ENCODE measurements around the gene MACROD2.
A peak's percentile ranks its signal among the peaks of the same experiment; 100 is the strongest.

Gene MACROD2

DNA sequence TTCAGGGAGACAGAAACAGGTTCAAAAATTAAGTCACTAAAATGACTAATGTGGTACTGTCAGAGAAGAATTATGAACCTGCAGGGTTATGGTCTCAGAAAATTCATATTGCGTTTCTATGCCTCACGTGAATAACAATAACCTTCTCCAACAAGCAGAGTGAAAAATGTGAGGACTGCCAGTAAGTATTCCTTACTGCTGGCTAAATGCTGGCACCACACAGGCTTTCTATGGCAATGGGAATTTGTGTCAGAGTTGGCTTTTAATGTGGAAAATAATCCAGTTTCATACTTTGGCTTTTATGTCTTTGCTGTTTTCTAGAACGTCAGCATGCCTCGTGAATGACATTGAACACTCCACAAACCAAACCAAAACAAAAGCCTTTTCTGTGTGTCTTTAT lies 1922.0 kb downstream of the MACROD2 start:
- no peak for DNase-seq

DNA sequence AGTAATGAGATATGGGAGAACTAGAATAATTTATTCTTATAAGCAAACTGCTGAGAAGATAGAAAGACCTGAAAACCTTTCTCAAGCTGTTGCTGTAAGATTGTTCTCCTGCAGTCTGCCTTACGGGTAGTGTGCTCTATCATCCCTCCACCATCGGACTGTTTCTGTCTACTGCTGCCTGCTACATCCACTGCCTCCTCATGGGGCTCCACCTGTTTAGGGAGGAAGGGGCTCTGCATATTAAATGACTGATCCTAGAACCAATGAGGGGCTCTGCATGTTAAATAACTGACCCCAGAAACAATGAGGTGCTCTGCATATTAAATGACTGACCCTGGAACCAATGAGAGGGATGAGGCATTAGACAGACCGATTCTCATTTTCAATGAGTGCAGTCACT lies 1923.3 kb downstream of the MACROD2 start:
- DNase-seq: no peak

DNA sequence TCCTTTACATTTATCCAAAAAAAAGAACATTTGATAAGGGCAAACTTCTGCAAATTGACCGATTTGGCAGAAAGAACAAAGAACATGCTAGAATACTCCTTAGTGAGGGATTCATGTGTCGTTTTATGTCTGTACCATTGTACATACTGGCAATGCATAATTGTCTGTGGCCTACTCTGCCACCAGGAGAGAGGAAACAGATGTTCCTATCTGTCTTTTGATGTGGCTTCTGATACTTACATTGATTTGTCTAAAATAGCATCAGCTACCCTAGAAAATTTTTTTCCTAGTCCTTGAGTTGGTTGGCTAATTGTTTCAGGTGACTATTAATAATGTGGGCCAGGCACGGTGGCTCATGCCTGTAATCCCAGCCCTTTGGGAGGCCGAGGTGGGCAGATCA lies 1923.8 kb downstream of the MACROD2 start:
- no peak for DNase-seq

DNA sequence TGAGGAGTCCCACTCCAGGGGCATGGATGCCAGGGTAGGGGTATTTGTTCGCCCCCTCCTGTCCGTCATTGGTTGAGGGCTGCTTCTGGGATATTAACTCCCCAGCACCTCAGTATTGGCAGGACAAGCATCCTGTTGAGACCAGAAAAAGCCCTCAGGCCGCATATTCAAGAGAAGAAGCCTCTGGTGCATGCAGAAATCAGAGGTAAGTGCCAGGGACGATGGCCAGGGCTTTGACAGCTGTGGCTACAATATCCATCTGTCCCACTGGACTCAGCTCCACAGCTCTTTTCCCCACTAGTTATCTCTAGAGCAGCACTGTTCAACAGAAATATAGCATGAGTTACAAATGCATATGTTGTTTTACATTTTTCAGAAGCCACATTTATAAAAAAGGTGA lies 1926.6 kb downstream of the MACROD2 start:
- DNase-seq: no peak

DNA sequence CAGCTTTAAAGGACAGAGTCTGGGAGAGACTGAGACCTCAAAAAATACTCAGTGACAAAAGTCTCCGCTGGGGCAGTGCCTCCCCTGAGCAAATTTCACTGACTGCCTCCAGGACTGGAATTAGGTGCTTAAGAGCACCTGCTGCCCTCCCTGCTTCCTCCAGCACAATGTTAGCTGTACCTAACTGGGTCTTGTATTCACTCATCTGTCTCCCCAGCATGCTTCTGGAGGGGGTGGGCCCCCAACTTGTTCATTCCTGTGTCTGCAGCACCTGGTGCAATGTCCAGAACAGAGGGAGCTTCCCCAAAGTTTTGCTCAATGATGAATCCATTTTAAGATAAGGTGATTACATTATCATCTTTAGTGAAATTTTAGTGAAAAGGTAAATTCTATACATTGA lies 1927.2 kb downstream of the MACROD2 start:
- no peak for DNase-seq

DNA sequence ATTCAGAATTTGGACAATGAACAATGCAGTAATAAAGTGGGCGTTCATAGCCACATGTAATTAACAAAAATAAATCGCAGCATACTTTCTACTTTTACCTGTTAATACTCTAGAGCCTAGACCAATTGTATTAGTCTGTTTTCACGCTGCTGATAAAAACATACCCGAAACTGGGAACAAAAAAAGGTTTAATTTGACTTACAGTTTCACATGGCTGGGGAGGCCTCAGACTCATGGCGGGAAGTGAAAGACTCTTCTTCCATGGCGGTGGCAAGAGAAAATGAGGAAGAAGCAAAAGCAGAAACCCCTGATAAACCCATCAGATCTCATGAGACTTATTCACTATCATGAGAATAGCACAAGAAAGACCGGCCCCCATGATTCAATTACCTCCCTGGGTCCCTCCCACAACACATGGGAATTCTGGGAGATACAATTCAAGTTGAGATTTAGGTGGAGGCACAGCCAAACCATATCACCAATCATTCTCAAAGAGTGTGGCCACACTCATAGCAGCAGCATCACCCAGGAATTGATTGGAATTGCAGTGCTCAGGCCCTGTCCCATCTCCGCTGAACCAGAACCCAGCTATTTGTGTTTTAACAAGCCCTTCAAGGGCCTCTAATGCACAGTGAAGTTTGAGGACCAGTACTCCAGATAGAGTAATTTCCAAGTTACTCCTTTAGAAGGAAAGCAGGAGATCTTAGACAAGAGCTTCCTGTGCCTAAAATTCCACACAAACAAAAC lies 1927.9 kb downstream of the MACROD2 start:
- DNase-seq: no peak

DNA sequence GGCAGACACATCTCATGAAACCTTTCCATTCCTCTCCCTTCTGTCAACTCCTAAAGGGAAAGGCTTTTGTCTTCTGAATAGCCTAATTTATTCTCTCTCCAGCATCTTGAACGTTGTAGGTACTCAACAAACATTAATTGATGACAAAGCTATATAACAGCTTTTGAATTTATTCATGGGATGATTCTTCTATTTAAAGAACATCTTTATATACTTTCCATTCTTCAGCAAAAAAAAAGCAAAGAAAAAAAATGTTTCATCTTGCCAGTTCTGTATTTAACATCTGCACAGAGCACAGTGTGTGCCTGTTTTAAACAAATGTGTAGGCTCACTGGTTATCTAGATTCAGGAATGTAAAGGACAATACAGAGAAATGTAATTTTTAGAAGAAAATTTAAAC lies 1929.2 kb downstream of the MACROD2 start:
- DNase-seq: no peak

DNA sequence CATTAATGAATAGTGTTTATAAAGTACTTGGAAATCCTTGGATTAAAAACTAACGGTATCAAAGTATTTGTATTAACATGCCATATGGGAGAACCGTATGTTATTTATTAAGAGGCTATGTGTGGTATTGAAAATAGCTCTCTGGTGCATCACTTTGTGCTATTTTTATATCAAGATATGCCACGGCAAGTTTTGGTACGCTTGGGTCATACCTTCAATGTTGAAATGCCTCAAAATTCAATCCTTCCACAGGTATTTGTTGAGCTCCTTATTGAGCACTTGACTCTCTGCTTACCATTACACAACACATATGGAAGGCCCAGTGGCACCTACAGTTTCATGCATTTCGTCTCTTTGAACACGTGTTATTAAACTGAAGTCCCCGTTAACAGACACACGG lies 1930.1 kb downstream of the MACROD2 start:
- no peak for DNase-seq

DNA sequence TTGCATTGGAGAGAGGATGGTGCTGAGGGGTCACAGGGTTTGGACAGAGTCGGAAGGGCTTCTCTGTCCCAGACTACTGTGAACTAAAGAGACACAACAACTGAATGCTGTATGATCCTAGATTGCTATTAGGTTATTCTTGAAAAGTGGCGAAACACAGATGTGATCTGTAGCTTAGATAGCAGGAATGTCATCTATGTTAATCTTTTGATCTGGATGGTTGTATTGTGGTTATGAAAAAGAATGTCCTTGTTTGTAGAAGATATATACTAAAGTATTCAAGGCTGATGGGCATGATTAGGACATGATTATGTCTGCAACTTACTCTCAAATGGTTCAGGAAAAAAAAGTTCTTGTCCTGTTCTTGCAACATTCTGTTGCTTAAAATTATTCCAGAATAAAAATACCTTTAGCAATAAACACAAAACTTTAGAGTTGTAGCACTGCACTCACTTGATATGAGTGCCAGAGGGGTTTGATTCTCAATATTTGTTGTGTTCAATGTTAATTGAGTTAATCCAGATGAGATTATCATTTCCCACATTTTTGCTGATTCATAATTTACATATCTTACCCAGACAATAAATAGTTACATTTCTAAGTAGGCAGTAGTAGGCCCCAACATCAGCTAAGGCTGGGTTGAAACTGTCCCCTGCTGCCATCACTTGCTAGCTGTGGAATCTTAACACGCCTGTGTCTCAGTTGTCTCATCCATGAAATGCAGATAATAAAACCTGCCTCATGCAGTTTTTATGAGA lies 1932.8 kb downstream of the MACROD2 start:
- no peak for DNase-seq

DNA sequence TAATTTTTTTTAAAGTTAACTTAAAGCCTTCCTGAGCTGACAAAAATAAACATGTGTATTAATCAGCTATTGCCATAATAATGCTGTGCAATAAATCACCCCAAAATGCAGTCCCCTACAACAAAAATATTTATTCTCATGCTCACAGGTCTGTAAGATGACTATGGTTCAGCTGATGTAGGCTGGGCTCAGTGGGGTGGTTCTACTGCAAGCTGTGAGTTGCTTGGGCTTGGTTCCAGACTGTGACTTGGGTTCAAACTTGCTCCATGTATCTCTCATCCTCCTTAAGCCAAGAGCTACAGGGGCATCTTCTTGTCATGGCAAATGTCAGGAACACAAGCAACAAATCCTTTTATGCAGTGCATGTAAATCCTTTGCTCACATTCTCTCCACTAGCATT lies 1933.6 kb downstream of the MACROD2 start:
- DNase-seq: no peak

DNA sequence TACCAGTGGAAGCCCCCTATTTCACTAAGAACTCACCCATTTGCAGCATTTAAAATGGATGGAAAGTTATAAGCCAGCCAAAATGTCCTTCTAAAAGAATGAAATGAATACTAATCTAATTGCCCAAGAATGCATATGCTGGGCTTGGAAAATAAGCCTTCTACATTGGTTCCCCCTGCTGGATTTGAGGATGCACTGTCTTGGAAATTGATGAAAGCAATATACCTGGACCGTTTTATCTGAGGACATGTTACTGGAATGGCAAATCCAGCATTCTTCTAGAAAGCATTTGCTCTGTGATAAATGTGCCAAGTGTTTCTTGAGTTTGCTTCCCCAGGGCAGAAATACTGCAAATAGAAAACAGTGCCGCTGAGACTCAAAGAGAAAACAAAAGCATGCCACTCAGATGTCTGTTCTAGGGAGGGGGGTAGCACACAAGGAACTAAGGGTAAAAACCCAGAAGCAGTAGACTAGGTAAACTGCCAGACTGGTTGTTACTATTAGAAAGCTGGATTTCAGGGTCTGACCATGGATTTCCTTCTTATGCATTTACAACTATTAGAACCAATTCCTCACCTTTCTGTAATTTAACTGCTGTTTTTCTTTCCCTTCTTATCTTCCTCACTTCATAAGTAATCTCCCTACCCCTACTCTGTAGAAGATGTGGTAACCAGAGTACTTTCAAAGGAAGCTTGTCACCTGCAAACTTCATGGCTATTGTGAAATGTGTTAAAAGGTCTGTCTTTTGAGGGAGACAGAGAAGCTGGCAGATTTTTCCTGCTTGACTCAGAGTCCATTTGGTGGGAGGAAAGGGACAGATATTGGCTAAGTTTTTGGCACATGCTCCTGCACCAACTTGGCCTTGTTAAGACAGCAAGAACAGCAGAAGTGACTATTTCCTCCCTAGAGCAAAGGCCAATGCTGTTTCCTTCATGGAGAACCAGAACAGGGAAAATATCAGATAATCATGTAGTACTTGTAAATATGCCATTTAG lies 1935.3 kb downstream of the MACROD2 start:
- peak; percentile 45 for DNase-seq

DNA sequence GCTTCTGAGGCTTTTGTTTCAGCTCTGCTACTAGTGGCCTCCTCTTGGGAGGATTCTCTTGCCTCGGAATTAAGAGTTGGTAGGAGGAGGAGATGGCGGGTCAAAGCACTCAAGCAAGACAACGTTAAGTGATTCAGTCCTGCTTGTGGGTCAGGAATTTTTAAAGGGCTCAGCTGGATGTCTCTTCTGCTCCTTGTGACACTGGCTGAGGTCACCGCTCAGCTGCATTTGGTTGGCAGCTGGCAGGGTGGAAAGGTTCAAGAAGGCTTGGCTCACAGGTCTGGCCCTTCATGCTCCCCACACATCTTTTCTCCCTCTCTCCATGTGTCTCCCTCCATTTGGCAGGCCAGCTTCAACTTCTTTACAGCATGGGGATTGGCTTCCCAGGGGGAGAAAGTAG lies 1936.6 kb downstream of the MACROD2 start:
- DNase-seq: no peak

DNA sequence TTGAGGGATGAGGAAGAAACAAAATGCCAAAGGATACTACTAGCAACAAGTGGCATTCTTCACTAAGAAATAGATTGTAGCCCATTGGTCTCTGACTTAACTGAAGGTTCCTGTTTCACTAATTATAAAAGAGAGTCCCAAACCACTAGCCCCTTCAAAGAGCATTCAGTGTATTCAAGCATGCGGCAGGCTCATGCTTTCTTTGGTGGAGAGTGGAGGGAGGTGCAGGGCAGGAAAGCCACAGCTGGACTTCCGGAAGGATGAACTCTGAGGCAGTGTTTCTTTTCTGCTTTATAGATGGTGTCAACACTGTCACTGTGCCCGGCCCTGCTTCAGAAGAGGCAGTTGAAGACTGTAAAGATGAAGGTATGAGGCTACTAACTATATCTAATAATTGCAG lies 1941.9 kb downstream of the MACROD2 start:
- DNase-seq: no peak

DNA sequence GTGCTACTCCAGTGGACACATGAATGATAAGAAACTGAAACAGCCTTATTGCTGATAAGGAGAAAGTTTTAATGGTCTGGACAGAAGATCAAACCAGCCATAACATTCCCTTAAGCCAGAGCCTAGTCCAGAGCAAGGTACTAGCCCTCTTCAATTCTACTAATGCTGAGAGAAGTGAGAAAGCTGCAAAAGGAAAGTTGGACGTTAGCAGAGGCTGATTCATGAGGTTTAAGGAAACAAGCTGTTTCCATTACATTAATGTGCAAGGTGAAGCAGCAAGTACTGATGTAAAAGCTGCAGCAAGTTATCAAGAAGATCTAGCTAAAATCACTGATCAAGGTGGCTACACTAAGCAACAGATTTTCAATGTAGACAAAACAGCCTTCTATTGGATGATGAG lies 1943.5 kb downstream of the MACROD2 start:
- no peak for DNase-seq

DNA sequence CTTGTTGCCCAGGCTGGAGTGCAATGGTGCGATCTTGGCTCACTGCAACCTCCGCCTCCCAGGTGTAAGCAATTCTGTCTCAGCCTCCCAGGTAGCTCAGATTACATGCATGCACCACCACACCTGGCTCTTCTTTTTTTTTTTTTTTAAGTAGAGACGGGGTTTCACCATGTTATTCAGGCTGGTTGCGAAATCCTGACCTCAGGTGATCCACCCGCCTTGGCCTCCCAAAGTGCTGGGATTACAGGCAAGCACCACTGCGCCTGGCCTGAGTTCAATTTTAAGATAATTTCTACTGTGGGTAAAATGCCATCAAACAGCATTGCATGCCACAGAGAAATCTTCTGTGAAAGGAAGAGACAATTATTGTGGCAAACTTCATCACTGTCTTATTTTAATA lies 1944.8 kb downstream of the MACROD2 start:
- no peak for DNase-seq

DNA sequence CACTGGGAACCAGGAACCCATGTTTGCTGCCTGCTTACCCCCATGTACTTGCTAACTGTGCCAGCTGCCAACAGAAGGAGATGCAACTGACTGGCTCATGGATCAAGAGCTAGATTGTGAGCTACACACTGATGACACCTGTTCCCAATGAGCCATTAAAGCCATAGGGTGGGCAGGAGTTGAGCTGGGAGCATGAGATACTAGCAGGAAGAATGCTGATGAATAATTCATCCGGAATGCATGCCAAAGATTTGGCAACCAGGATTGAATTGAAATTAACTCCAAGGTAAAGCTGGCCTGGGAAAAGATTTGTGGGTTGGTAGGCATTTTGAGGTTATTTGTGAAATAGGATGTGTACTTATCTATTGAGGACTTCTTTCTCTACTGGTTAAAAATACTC lies 1946.8 kb downstream of the MACROD2 start:
- no peak for DNase-seq

DNA sequence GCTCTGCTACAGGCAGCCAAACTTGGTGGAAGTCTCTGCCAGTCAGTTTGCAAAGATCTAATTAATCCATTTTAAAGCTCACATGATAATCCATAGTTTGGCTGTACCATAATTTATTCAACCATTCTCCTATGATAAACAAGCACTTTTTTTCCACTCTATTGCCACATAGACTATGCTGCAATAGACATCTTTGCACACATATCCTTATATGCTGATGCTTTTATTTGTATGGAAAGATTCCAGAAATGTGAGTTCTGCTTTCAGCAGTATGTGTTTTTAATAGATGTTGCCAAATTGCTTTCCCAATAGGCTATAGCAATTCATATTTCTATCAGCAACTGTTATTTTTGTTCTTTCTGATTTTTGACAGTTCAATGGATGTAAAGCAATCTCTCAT lies 1950.0 kb downstream of the MACROD2 start:
- DNase-seq: no peak

DNA sequence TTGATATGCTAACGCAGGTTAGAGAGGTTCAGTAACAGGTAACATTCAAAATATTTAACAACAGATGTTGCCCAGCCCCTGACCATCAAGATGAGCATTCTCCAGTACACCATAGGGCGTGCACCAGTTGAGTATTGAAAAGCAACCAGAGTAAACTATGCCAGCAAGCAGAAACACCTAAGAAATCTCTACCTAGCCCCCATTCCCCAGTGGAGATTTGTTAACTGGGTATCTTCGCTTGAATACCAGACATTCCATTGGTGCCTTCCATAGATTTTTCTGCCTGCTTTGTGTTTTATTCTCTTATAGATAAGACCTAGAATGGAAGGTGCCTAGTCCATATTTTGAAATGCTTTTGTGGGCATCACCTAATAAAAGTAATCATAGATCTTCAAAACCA lies 1954.1 kb downstream of the MACROD2 start:
- no peak for DNase-seq

DNA sequence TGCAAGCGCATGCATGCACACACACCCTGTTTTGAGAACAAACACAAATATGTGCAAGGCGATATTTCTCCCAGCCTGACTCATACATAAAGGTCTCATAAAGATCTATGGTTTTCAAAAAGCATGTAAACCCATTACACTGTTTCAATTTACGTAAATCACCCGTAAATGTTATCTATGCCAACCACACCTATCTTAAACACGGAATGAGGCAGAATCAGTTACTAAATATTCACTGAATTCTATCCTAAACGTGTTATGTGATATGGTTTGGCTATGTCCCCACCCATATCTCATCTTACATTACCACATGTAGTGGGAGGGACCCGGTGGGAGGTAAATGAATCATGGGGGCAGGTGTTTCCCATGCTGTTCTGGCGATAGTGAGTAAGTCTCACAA lies 1956.3 kb downstream of the MACROD2 start:
- DNase-seq: no peak

DNA sequence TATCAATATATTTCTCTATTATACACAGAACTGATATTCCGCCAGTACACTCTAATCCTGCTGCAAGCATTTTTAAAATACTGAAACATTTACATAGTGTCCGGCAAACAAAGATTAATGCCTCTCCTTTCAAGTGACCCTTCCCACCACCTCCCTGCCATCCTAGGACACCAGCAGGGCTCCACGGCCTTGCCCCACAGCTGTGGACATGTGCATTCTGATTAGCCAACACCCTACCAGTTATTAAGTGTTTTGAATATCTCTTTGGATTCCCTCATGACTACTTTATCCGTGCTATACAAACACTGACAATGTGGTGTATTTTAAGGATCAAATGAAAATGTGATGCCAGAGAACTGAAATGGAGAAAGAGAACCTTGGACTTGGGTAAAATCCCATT lies 1962.8 kb downstream of the MACROD2 start:
- no peak for DNase-seq

DNA sequence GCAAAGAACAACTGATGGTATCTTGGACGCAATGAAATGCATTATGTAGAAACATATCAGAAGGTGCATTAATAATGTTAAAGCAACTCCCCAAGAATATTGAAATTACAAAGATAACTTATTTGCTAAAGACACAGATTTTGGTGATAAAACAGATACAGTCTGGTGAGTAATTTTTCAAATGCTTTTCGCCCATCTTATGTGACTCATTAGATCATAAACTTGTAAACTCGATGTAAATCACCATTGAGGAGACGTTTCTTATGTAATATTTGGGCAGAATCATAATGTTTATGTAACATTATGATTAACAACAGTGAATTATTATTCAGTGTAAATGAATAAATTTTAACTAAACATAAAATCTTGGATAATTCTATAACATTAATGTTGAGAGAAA lies 1969.8 kb downstream of the MACROD2 start:
- no peak for DNase-seq

DNA sequence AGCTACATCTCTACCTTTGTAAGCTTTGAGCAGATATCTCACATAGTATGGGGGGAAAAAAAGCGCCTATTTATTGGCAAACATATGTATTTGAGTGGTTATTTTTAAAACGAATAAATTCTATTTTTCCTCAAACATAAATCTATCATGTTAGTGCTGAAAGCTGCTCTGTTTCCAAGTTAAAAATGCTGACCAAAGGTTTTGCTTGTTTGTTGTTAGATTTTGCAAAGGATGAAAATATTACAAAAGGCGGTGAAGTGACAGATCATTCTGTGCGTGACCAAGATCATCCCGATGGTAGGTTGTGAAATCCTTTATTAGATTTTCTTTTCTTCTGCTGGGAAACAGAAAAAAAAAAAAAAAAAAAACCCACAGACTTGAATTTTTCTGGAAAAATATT lies 1972.0 kb downstream of the MACROD2 start:
- no peak for DNase-seq

DNA sequence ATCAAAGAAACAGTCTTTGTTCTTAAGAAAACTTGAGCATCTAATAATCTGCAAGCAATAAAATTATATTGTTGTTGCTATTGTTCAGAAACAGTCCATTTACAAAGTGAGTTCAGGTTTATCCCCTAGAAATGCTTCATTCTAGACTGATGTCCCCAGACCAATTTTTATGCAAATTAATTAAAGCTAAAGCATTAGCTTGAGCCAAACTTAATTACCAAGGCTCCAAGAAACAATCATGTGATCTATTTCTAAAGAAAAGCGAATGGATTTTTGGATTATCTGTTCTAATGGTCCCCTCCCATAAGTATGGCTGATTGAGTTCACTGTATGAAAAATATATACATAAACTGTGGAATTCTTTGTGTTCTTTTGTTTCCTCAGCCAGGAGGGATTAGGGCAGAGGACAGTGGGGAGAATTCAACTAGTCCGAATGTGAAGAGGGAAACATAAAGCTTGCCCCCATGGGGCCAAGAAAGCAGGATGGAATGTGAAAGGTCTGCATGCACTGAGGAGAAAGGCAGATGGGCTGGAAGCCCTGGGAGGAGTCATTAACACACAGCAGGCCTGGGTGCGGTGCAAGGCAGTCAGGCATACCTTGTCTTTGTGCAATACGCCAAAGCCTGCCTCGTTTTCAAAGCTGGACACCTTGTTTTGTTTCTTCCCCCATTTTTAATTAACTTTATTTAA lies 1980.9 kb downstream of the MACROD2 start:
- DNase-seq: no peak

Data from amniotic stem cell (primary cell).